SK-N-SH treated with all-trans-retinoic acid at 6 μM for 48 hours (cell line): ENCODE results near the gene ECE1.

Experiments
- ATAC-seq: fragments of 200-7000 bp; cut with Tn5 transposase; 3 replicates; pipeline ENCODE4 v1.9.1; 2020; ENCODE audit warnings: mild to moderate bottlenecking, moderate library complexity
- BACH2 ChIP-seq: fragments of 250-450 bp; sonication (Bioruptor Pico); IDR thresholded peaks from 2 replicates; pipeline ENCODE4 v1.9.0; 2021; ENCODE audit warnings: mild to moderate bottlenecking, borderline replicate concordance
- CREB5 ChIP-seq: fragments of 250-450 bp; sonication (Bioruptor Pico); IDR thresholded peaks from 2 replicates; pipeline ENCODE4 v1.5.1; 2020; ENCODE audit warnings: low read depth, mild to moderate bottlenecking, moderate library complexity
- CSDC2 ChIP-seq: fragments of 250-450 bp; sonication (Bioruptor Pico); IDR thresholded peaks from 2 replicates; pipeline ENCODE4 v1.5.0; 2020; ENCODE audit warnings: mild to moderate bottlenecking, moderate library complexity
- CSRNP3 ChIP-seq: fragments of 250-450 bp; sonication (Bioruptor Pico); IDR thresholded peaks from 2 replicates; pipeline ENCODE4 v1.5.1; 2021; ENCODE audit warnings: mild to moderate bottlenecking, moderate library complexity
- ISL1 ChIP-seq: fragments of 250-450 bp; sonication (Bioruptor Pico); IDR thresholded peaks from 2 replicates; pipeline ENCODE4 v2.1.2; 2022; ENCODE audit warnings: mild to moderate bottlenecking, moderate library complexity
- PATZ1 ChIP-seq: fragments of 250-450 bp; sonication (Bioruptor Pico); IDR thresholded peaks from 2 replicates; pipeline ENCODE4 v1.8.0; 2020; ENCODE audit warnings: mild to moderate bottlenecking, moderate library complexity, borderline replicate concordance
- POU6F1 ChIP-seq: fragments of 250-450 bp; sonication (Bioruptor Pico); IDR thresholded peaks from 2 replicates; pipeline ENCODE4 v1.8.0; 2021; ENCODE audit warnings: low read depth, mild to moderate bottlenecking, moderate library complexity, borderline replicate concordance
- PPARA ChIP-seq: fragments of 250-450 bp; sonication (Bioruptor Pico); IDR thresholded peaks from 2 replicates; pipeline ENCODE4 v1.5.0; 2020; ENCODE audit warnings: mild to moderate bottlenecking, borderline replicate concordance
- RARB ChIP-seq: fragments of 250-450 bp; sonication (Bioruptor Pico); IDR thresholded peaks from 2 replicates; pipeline ENCODE4 v1.8.0; 2021; ENCODE audit warnings: mild to moderate bottlenecking, moderate library complexity
- SNAI2 ChIP-seq: fragments of 250-450 bp; sonication (Bioruptor Pico); IDR thresholded peaks from 2 replicates; pipeline ENCODE4 v1.5.0; 2020; ENCODE audit warnings: mild to moderate bottlenecking, moderate library complexity
- TCF4 ChIP-seq: fragments of 250-450 bp; sonication (Bioruptor Pico); IDR thresholded peaks from 2 replicates; pipeline ENCODE4 v1.8.0; 2021; ENCODE audit warnings: mild to moderate bottlenecking, moderate library complexity, borderline replicate concordance
- TOX ChIP-seq: fragments of 250-450 bp; sonication (Bioruptor Pico); IDR thresholded peaks from 2 replicates; pipeline ENCODE4 v1.8.0; 2021; ENCODE audit warnings: mild to moderate bottlenecking, moderate library complexity, borderline replicate concordance
- ZFP3 ChIP-seq: fragments of 250-450 bp; sonication (Bioruptor Pico); IDR thresholded peaks from 2 replicates; pipeline ENCODE4 v1.5.0; 2020; ENCODE audit warnings: mild to moderate bottlenecking, moderate library complexity
- ZFP30 ChIP-seq: fragments of 450-650 bp; formaldehyde crosslinking; IDR thresholded peaks from 2 replicates; pipeline ENCODE4 v1.5.0; 2022; ENCODE audit warnings: mild to moderate bottlenecking, moderate library complexity
- ZNF565 ChIP-seq: fragments of 450-650 bp; formaldehyde crosslinking; conservative IDR thresholded peaks from 2 replicates; pipeline ENCODE4 v1.5.0; 2020; ENCODE audit warnings: low read depth, mild to moderate bottlenecking, moderate library complexity
- ZNF70 ChIP-seq: fragments of 450-650 bp; formaldehyde crosslinking; IDR thresholded peaks from 2 replicates; pipeline ENCODE4 v1.5.0; 2020; ENCODE audit warnings: mild to moderate bottlenecking, moderate library complexity

Gene ECE1

GRCh38 chr1:21329209-21329844 lies 39.1 kb upstream of the ECE1 start:
- ATAC-seq = no peak

GRCh38 chr1:21327566-21328323 lies 37.5 kb upstream of the ECE1 start:
- TF ChIP-seq ZNF565 (CRISPR knock-in tag) = no peak
- no peak for TF ChIP-seq BACH2 (CRISPR knock-in tag)
- TF ChIP-seq POU6F1 (CRISPR knock-in tag) = no peak
- TF ChIP-seq, all 23 proteins: peak for 0
- ATAC-seq = no peak

More at GRCh38 chr1:21329209-21329844, 39.1 kb upstream of the ECE1 start:
- TF ChIP-seq CREB5 (CRISPR knock-in tag) (no peak), ISL1 (CRISPR knock-in tag) (no peak), ZNF70 (CRISPR knock-in tag) (no peak), BACH2 (CRISPR knock-in tag) (no peak), RARB (CRISPR knock-in tag) (no peak), CSDC2 (no peak)

- ATAC-seq = no peak
- no peak for TF ChIP-seq ZFP30 (CRISPR knock-in tag)
- no peak for TF ChIP-seq CSDC2
- no peak for TF ChIP-seq POU6F1 (CRISPR knock-in tag)
- no peak for TF ChIP-seq PPARA
- TF ChIP-seq ZFP3 (CRISPR knock-in tag) = no peak
- no peak for TF ChIP-seq PATZ1 (CRISPR knock-in tag)
These were observed 36.6 kb upstream of the ECE1 start for GRCh38 chr1:21326861-21327344.

GRCh38 chr1:21325731-21326387 lies 35.6 kb upstream of the ECE1 start:
- no peak for TF ChIP-seq CSRNP3 (CRISPR knock-in tag)
- TF ChIP-seq SNAI2 (CRISPR knock-in tag) = no peak
- TF ChIP-seq TCF4 (CRISPR knock-in tag) = no peak
- TF ChIP-seq TOX (CRISPR knock-in tag) = no peak
- no peak for TF ChIP-seq POU6F1 (CRISPR knock-in tag)
- ATAC-seq = no peak
